ENCODE measurements around the gene PLCH1. TPM values are rescaled to one million over a fixed set of nuclear protein-coding genes. Genes with fewer than 3 reads are reported as not detected.

Gene PLCH1
- total RNA-seq, 2 donors from 2014 or later = 0.17 to 0.24 TPM

- Mint-ChIP-seq H3K9me3 (peaks cover 3% of the 10 kb centered on the region), H3K4me3 (no peak overlapping the region), H3K36me3 (no peaks in the 10 kb centered on the region), H3K27ac (no peak overlapping the region), H3K4me1 (ENCODE audit: low read depth in 2 of 2) (no peaks in the 10 kb centered on the region), H3K27me3 (peaks cover 0 to 2% of the 10 kb centered on the region in 2 donors)
- DNase-seq (ENCODE audit: low spot score) = no peak
- peak in 1 of 2 donors; percentile 20 for ATAC-seq
Measured at GRCh38 chr3:155392138-155392537, 352.7 kb downstream of the PLCH1 start.

DNA sequence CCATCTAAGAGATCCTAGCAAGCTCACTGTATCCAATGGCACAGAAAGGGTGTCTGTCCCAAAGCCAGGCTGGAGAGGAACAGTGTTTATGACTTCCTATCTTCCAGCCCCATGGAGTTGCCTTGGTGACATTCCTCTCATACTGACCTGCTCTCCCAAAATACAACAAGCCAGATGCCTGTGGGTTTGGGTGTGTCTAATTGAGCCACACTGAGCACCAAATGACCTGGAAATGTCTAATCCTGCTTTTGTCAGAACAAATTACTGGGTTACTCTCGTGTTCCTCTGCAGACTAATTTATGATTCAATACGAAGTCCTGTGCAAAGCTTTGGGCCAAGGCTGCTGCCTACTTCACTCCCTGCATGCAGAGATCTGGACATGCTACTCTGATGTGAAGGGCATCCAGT is 353.3 kb downstream of the PLCH1 start:
- DNase-seq (ENCODE audit: low spot score) = no peak
- peaks cover 3% of the 10 kb centered on the region for H3K9me3 Mint-ChIP-seq
- ATAC-seq = peak in 1 of 2 donors; percentile 36
- no peak overlapping the region for H3K27ac Mint-ChIP-seq
- H3K4me3 Mint-ChIP-seq = no peak overlapping the region
- H3K27me3 Mint-ChIP-seq = peaks cover 0 to 2% of the 10 kb centered on the region in 2 donors
- no peaks in the 10 kb centered on the region for H3K4me1 Mint-ChIP-seq (ENCODE audit: low read depth in 2 of 2)
- H3K36me3 Mint-ChIP-seq = no peaks in the 10 kb centered on the region

- DNase-seq (ENCODE audit: low spot score) = no peak
- H3K4me3 Mint-ChIP-seq = no peak overlapping the region
- no peaks in the 10 kb centered on the region for H3K4me1 Mint-ChIP-seq (ENCODE audit: low read depth in 2 of 2)
- no peaks in the 10 kb centered on the region for H3K36me3 Mint-ChIP-seq
- peaks cover 3% of the 10 kb centered on the region for H3K9me3 Mint-ChIP-seq
- H3K27me3 Mint-ChIP-seq = peaks cover 0 to 2% of the 10 kb centered on the region in 2 donors
- ATAC-seq = no peak
- no peak overlapping the region for H3K27ac Mint-ChIP-seq
Measured at GRCh38 chr3:155391104-155391503, 353.8 kb downstream of the PLCH1 start.

DNA sequence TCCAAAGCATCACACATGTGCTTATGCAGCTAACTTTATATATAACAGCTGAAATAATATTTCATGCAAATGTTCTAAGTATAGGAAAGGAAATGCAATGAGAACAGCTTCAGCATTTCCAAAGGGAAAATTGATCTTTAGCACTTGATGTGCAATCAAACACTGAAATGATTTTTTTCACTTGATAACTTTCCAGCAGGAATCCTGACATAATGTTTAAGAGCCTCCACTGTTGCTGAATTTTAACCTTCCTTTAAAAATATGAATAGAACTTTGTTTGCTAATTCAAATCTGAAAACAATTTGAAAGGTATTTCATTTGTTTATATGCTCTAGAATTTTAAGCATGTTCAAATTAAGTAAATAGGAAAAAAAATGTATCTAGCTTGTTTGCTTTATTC is 354.5 kb downstream of the PLCH1 start:
- DNase-seq (ENCODE audit: low spot score) (no peak), ATAC-seq (no peak)
- no peak overlapping the region for H3K27ac Mint-ChIP-seq
- no peaks in the 10 kb centered on the region for H3K4me1 Mint-ChIP-seq (ENCODE audit: low read depth in 2 of 2)
- H3K36me3 Mint-ChIP-seq = no peaks in the 10 kb centered on the region
- peaks cover 3% of the 10 kb centered on the region for H3K9me3 Mint-ChIP-seq
- H3K27me3 Mint-ChIP-seq = peaks cover 0 to 2% of the 10 kb centered on the region in 2 donors
- no peak overlapping the region for H3K4me3 Mint-ChIP-seq

DNA sequence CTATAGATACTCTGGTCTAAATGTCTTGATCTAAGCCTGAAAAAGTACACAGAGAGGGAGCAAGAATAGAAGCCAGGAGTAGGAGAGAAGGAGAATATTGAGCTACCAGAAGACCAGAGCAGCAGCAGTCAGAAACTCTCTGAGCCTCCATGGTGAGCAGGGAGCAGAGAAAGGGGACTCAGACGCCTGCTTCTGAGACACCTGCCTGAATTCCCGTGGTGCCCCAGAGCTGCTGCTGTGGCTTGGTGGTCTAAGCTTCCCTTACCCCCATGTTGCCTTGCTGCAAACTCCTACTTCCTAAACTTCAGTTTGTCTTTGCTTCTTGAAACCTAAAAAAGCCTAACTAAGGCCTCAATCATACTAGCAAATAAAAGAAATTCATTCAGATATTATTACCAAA is 356.5 kb downstream of the PLCH1 start:
- Mint-ChIP-seq H3K36me3 (no peaks in the 10 kb centered on the region), H3K9me3 (no peaks in the 10 kb centered on the region), H3K4me3 (no peak overlapping the region), H3K27ac (no peak overlapping the region), H3K27me3 (no peaks in the 10 kb centered on the region), H3K4me1 (ENCODE audit: low read depth in 2 of 2) (no peaks in the 10 kb centered on the region)
- ATAC-seq (no peak), DNase-seq (ENCODE audit: low spot score) (no peak)

- ATAC-seq (no peak), DNase-seq (ENCODE audit: low spot score) (no peak)
- Mint-ChIP-seq H3K36me3 (no peaks in the 10 kb centered on the region), H3K4me3 (no peak overlapping the region), H3K27me3 (no peaks in the 10 kb centered on the region), H3K9me3 (no peaks in the 10 kb centered on the region), H3K4me1 (ENCODE audit: low read depth in 2 of 2) (no peaks in the 10 kb centered on the region), H3K27ac (no peak overlapping the region)
Measured at GRCh38 chr3:155387571-155387970, 357.3 kb downstream of the PLCH1 start.

GRCh38 chr3:155386919-155387318 is 358.0 kb downstream of the PLCH1 start:
- Mint-ChIP-seq H3K36me3 (no peaks in the 10 kb centered on the region), H3K27me3 (no peaks in the 10 kb centered on the region), H3K27ac (no peak overlapping the region), H3K4me1 (ENCODE audit: low read depth in 2 of 2) (no peaks in the 10 kb centered on the region), H3K4me3 (no peak overlapping the region), H3K9me3 (no peaks in the 10 kb centered on the region)
- ATAC-seq (no peak), DNase-seq (ENCODE audit: low spot score) (no peak)

GRCh38 chr3:155385896-155386625 is 358.8 kb downstream of the PLCH1 start:
- H3K27me3 Mint-ChIP-seq = no peaks in the 10 kb centered on the region
- no peak overlapping the region for H3K4me3 Mint-ChIP-seq
- H3K9me3 Mint-ChIP-seq = no peaks in the 10 kb centered on the region
- no peak for ATAC-seq
- H3K36me3 Mint-ChIP-seq = no peaks in the 10 kb centered on the region
- no peaks in the 10 kb centered on the region for H3K4me1 Mint-ChIP-seq (ENCODE audit: low read depth in 2 of 2)
- H3K27ac Mint-ChIP-seq = no peak overlapping the region
- no peak for DNase-seq (ENCODE audit: low spot score)

DNA sequence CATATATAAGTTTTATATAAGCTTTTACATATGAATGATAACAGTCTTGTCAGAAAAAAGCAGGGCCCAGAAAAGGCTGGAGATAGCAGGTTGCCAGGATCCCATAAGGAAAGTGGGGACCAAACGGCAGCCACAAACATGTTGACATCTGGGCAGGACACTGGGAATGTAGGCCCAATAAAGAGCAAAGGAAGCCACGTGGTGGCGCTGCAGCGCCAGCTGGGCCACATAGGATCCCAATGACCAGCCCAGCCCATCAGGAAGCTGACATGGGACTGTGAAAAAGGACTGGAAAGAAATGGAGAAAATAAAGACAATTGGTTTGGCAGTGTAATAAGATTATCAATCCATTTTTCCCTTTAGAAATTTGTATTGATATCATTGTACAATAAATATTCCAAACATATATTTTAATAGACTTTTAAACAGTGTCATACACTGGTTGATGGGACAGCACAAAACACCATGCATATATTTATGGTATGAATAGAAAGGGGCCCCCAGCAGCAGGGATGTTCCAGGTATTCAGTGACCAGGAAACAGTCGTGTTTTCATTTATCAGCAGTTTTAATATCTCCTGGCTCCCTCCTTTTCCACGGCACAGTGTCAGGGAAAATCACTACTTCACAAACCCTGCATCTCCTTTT is 362.4 kb downstream of the PLCH1 start:
- no peaks in the 10 kb centered on the region for H3K27me3 Mint-ChIP-seq
- no peak overlapping the region for H3K27ac Mint-ChIP-seq
- no peaks in the 10 kb centered on the region for H3K9me3 Mint-ChIP-seq
- H3K4me1 Mint-ChIP-seq (ENCODE audit: low read depth in 2 of 2) = no peaks in the 10 kb centered on the region
- ATAC-seq (no peak), DNase-seq (ENCODE audit: low spot score) (no peak)
- no peaks in the 10 kb centered on the region for H3K36me3 Mint-ChIP-seq
- H3K4me3 Mint-ChIP-seq = no peak overlapping the region

GRCh38 chr3:155377847-155378246 is 367.0 kb downstream of the PLCH1 start:
- no peaks in the 10 kb centered on the region for H3K36me3 Mint-ChIP-seq
- no peaks in the 10 kb centered on the region for H3K9me3 Mint-ChIP-seq
- no peak overlapping the region for H3K27ac Mint-ChIP-seq
- DNase-seq (ENCODE audit: low spot score) (no peak), ATAC-seq (no peak)
- H3K27me3 Mint-ChIP-seq = no peaks in the 10 kb centered on the region
- no peaks in the 10 kb centered on the region for H3K4me1 Mint-ChIP-seq (ENCODE audit: low read depth in 2 of 2)
- H3K4me3 Mint-ChIP-seq = no peak overlapping the region

GRCh38 chr3:155377071-155377470 is 367.8 kb downstream of the PLCH1 start:
- DNase-seq (ENCODE audit: low spot score) (no peak), ATAC-seq (no peak)
- Mint-ChIP-seq H3K27me3 (no peaks in the 10 kb centered on the region), H3K4me3 (no peak overlapping the region), H3K27ac (no peak overlapping the region), H3K36me3 (no peaks in the 10 kb centered on the region), H3K4me1 (ENCODE audit: low read depth in 2 of 2) (no peaks in the 10 kb centered on the region), H3K9me3 (no peaks in the 10 kb centered on the region)

DNA sequence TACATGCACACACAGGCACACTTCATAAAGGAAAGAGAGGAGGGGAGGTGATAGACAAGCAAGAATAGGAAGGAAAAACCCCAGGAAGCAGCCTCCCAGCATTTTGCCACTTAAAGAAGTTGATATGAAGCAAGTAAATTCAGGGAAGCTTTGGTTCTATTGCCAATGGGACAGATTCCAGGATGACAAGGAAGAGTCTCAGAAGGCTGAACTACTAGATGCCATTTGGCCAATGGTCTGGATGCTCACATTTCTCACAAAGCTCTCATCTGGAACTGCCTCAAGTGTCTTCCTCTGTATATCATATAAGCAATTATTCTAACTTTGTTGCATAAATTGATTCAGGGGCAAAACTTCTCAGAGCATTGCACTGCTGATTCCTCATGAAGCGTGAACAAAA is 372.6 kb downstream of the PLCH1 start:
- no peak overlapping the region for H3K27ac Mint-ChIP-seq
- H3K27me3 Mint-ChIP-seq = peaks cover 0 to 5% of the 10 kb centered on the region in 2 donors
- H3K4me1 Mint-ChIP-seq (ENCODE audit: low read depth in 2 of 2) = no peaks in the 10 kb centered on the region
- no peaks in the 10 kb centered on the region for H3K36me3 Mint-ChIP-seq
- ATAC-seq (no peak), DNase-seq (ENCODE audit: low spot score) (no peak)
- no peak overlapping the region for H3K4me3 Mint-ChIP-seq
- H3K9me3 Mint-ChIP-seq = no peaks in the 10 kb centered on the region

- DNase-seq (ENCODE audit: low spot score) (no peak), ATAC-seq (no peak)
- Mint-ChIP-seq H3K36me3 (no peaks in the 10 kb centered on the region), H3K9me3 (no peaks in the 10 kb centered on the region), H3K27ac (no peak overlapping the region), H3K4me3 (no peak overlapping the region), H3K4me1 (ENCODE audit: low read depth in 2 of 2) (no peaks in the 10 kb centered on the region), H3K27me3 (peaks cover 0 to 5% of the 10 kb centered on the region in 2 donors)
Measured at GRCh38 chr3:155370764-155371503, 373.9 kb downstream of the PLCH1 start.

- Mint-ChIP-seq H3K27ac (no peak overlapping the region), H3K9me3 (no peaks in the 10 kb centered on the region), H3K4me3 (no peak overlapping the region), H3K36me3 (no peaks in the 10 kb centered on the region), H3K4me1 (ENCODE audit: low read depth in 2 of 2) (no peaks in the 10 kb centered on the region), H3K27me3 (peaks cover 0 to 5% of the 10 kb centered on the region in 2 donors)
- no peak for ATAC-seq
- DNase-seq (ENCODE audit: low spot score) = no peak
Measured at GRCh38 chr3:155370198-155370597, 374.7 kb downstream of the PLCH1 start.
